Epithelial cell of proximal tubule (primary cell): ENCODE data around the gene PRAMEF13. TPM values are rescaled to one million over a fixed set of nuclear protein-coding genes. Genes with fewer than 3 reads are reported as not detected.
"Not testable (repeated sequence)": the region's sequence is repeated elsewhere in the genome, so short reads cannot be mapped to it uniquely, and the experiment has no call there.

ENCODE experiments used
- DNase-seq: peaks from one replicate; pipeline ENCODE4 v3.0.0-alpha.2; 2011; ENCODE audit warnings: low read depth
- H3K4me3 ChIP-seq: 2 replicates; pipeline ENCODE4 v1.5.1; 2011; ENCODE audit warnings: low read depth, mild to moderate bottlenecking, low read length
- CTCF ChIP-seq: conservative IDR thresholded peaks from 2 replicates; pipeline ENCODE4 v1.5.1; 2012; ENCODE audit warnings: low read depth, mild to moderate bottlenecking, low read length
- total RNA-seq: library from RNA; depleted of rRNA; stranded (reverse); fragments of >200 nt; gene quantifications from 2 replicates; pipeline ENCODE4 v1.2.3, GENCODE V29; 2015

The PRAMEF13 gene
- total RNA-seq, 1 donor from 2014 or later, result not detected

- DNase-seq, result no peak
- no peak for TF ChIP-seq CTCF
- no peak overlapping the region for H3K4me3 ChIP-seq
Measured at GRCh38 chr1:13224480-13225060, 23.4 kb upstream of the PRAMEF13 start.

GRCh38 chr1:13222788-13223187 lies 21.6 kb upstream of the PRAMEF13 start:
- DNase-seq, H3K4me3 ChIP-seq: not testable (repeated sequence)

GRCh38 chr1:13219203-13219602 lies 18.0 kb upstream of the PRAMEF13 start:
- DNase-seq, H3K4me3 ChIP-seq: not testable (repeated sequence)

- not testable (repeated sequence) for DNase-seq, H3K4me3 ChIP-seq
Measured at GRCh38 chr1:13216619-13217018, 15.4 kb upstream of the PRAMEF13 start.

- H3K4me3 ChIP-seq, DNase-seq: not testable (repeated sequence)
Measured at GRCh38 chr1:13208712-13209111, 7.5 kb upstream of the PRAMEF13 start.

- not testable (repeated sequence) for H3K4me3 ChIP-seq, DNase-seq
Measured at GRCh38 chr1:13171548-13171947, 29.7 kb downstream of the PRAMEF13 start, which contains the start of gene PRAMEF9. Gene PRAMEF9, plus strand, starts transcription at chr1:13171848. Its CDS starts 3,433 bp downstream, at chr1:13175281.

GRCh38 chr1:13165531-13165930 lies 35.7 kb downstream of the PRAMEF13 start, which contains the start of gene HNRNPCL4:
Gene HNRNPCL4, minus strand, starts transcription at chr1:13165631. Its CDS starts 164 bp downstream, at chr1:13165467.
- H3K4me3 ChIP-seq, DNase-seq: not testable (repeated sequence)

GRCh38 chr1:13155909-13156308 lies 45.3 kb downstream of the PRAMEF13 start, which contains the start of gene PRAMEF26:
Gene PRAMEF26, minus strand, starts transcription at chr1:13156009. Its CDS starts 2,914 bp downstream, at chr1:13153095.
- not testable (repeated sequence) for H3K4me3 ChIP-seq, DNase-seq

Other genes with a start within 250 kb of the PRAMEF13 start
- gene PRAMEF27, start 144.8 kb downstream of the PRAMEF13 start, total RNA-seq, result not detected in 2 replicates
- gene HNRNPCL3, start 140.6 kb downstream of the PRAMEF13 start, total RNA-seq, result not detected in 2 replicates
- not detected in 2 replicates for gene PRAMEF25, start 130.6 kb downstream of the PRAMEF13 start, total RNA-seq
- not detected in 2 replicates for gene HNRNPCL2, start 84.6 kb downstream of the PRAMEF13 start, total RNA-seq
- gene PRAMEF26, start 45.4 kb downstream of the PRAMEF13 start, total RNA-seq, result not detected in 2 replicates
- gene HNRNPCL4, start 35.8 kb downstream of the PRAMEF13 start, total RNA-seq, result not detected in 2 replicates
- not detected in 2 replicates for gene PRAMEF9, start 29.6 kb downstream of the PRAMEF13 start, total RNA-seq
- gene PRAMEF18, start 24.7 kb upstream of the PRAMEF13 start, total RNA-seq, result not detected in 2 replicates
- gene PRAMEF5, start 52.8 kb upstream of the PRAMEF13 start, total RNA-seq, result not detected in 2 replicates
- gene PRAMEF8, start 83.7 kb upstream of the PRAMEF13 start, total RNA-seq, result not detected in 2 replicates
- not detected in 2 replicates for gene PRAMEF33, start 102.1 kb upstream of the PRAMEF13 start, total RNA-seq
- gene PRAMEF15, start 114.2 kb upstream of the PRAMEF13 start, total RNA-seq, result not detected in 2 replicates
- not detected in 2 replicates for gene PRAMEF14, start 145.7 kb upstream of the PRAMEF13 start, total RNA-seq
- not detected in 2 replicates for gene PRAMEF19, start 170.5 kb upstream of the PRAMEF13 start, total RNA-seq
- gene PRAMEF17, start 188.2 kb upstream of the PRAMEF13 start, total RNA-seq, result not detected in 2 replicates
- not detected in 2 replicates for gene PRAMEF20, start 209.0 kb upstream of the PRAMEF13 start, total RNA-seq